ENCODE measurements around the gene CSH2. TPM values are rescaled to one million over a fixed set of nuclear protein-coding genes. Genes with fewer than 3 reads are reported as not detected.
"Not testable (repeated sequence)": the region's sequence is repeated elsewhere in the genome, so short reads cannot be mapped to it uniquely, and the experiment has no call there.

CSH2 gene
- polyA plus RNA-seq, 1 experiment, result not detected

GRCh38 chr17:63845509-63845908, 28.0 kb downstream of the CSH2 start:
- H3K27me3 ChIP-seq (ENCODE audit: control insufficient read depth, insufficient read depth, low read length), result no peaks in the 10 kb centered on the region
- TF ChIP-seq CTCF (IDR thresholded peaks at IDR 0.05; ENCODE audit: insufficient read depth, low read depth, low read length), result no peak
- H3K36me3 ChIP-seq (ENCODE audit: control insufficient read depth, insufficient read depth, low read length), result no peaks in the 10 kb centered on the region
- H3K4me3 ChIP-seq (ENCODE audit: low read depth, low read length), result no peak overlapping the region
- ChIA-PET POLR2A (no interaction called here), CTCF (interaction anchor here (1.1 kb wide), 1 partner anchor 24 kb away, joined by 3 read pairs; no protein-coding TSS in a partner anchor)
- DNase-seq (ENCODE audit: low read depth), result no peak

- Histone ChIP-seq H3K4me3 (ENCODE audit: low read depth, low read length) (no peak overlapping the region), H3K36me3 (ENCODE audit: control insufficient read depth, insufficient read depth, low read length) (no peaks in the 10 kb centered on the region), H3K27me3 (ENCODE audit: control insufficient read depth, insufficient read depth, low read length) (no peaks in the 10 kb centered on the region)
- CTCF ChIA-PET, result interaction anchor here (0.5 to 1.6 kb wide), 5 partner anchors 18 to 376 kb away, joined by 3 to 6 read pairs (median 4); no protein-coding TSS in a partner anchor
- POLR2A ChIA-PET, result interaction anchor here (0.6 kb wide), 1 partner anchor 16 kb away, joined by 6 read pairs; no protein-coding TSS in a partner anchor
- DNase-seq (ENCODE audit: low read depth), result no peak
- TF ChIP-seq CTCF (IDR thresholded peaks at IDR 0.05; ENCODE audit: insufficient read depth, low read depth, low read length), result no peak
These were observed 29.4 kb downstream of the CSH2 start for GRCh38 chr17:63843910-63844677.

- peak overlapping the region; percentile 35 for H3K4me3 ChIP-seq (ENCODE audit: low read depth, low read length)
- POLR2A ChIA-PET, result interaction anchor here (0.6 kb wide), 1 partner anchor 15 kb away, joined by 6 read pairs; no protein-coding TSS in a partner anchor
- CTCF ChIA-PET, result interaction anchor here (0.7 to 1.8 kb wide), 7 partner anchors 22 to 375 kb away, joined by 3 to 6 read pairs (median 4); no protein-coding TSS in a partner anchor
- H3K36me3 ChIP-seq (ENCODE audit: control insufficient read depth, insufficient read depth, low read length); DNase-seq (ENCODE audit: low read depth); H3K27me3 ChIP-seq (ENCODE audit: control insufficient read depth, insufficient read depth, low read length): not testable (repeated sequence)
These were observed 30.0 kb downstream of the CSH2 start for GRCh38 chr17:63843387-63843888.

GRCh38 chr17:63842540-63843386, 30.7 kb downstream of the CSH2 start, which contains the start of gene SMARCD2:
TSS of gene SMARCD2 (minus strand) at chr17:63842685. CDS start at chr17:63842674, 11 bp downstream.
- CTCF ChIA-PET, result interaction anchor here (0.7 to 1.8 kb wide), 7 partner anchors 24 to 374 kb away, joined by 3 to 5 read pairs (median 3); no protein-coding TSS in a partner anchor
- peak; percentile 91 for DNase-seq (ENCODE audit: low read depth)

More at GRCh38 chr17:63842540-63843386, 30.7 kb downstream of the CSH2 start, which contains the start of gene SMARCD2:
- no peak for TF ChIP-seq CTCF (IDR thresholded peaks at IDR 0.05; ENCODE audit: insufficient read depth, low read depth, low read length)
- Histone ChIP-seq H3K27me3 (ENCODE audit: control insufficient read depth, insufficient read depth, low read length) (no peaks in the 10 kb centered on the region), H3K36me3 (ENCODE audit: control insufficient read depth, insufficient read depth, low read length) (no peaks in the 10 kb centered on the region), H3K4me3 (ENCODE audit: low read depth, low read length) (peak within 1 kb of the TSS; percentile 82)
- POLR2A ChIA-PET, result no interaction called here
